GM23338 (cell line): ENCODE measurements around the gene ZNF20. TPM values are rescaled to one million over a fixed set of nuclear protein-coding genes. Genes with fewer than 3 reads are reported as not detected.

ENCODE experiments used
- ATAC-seq: fragments of 200-7000 bp; cut with Tn5 transposase; 3 replicates; pipeline ENCODE4 v1.9.1; 2020
- DNase-seq: peaks from one replicate; pipeline ENCODE4 v3.0.0-alpha.2; 2015; ENCODE audit warnings: low spot score
- H2AFZ ChIP-seq: fragments of 200-600 bp; sonication (generic); 2 replicates; pipeline ENCODE4 v1.8.0; 2016; ENCODE audit warnings: antibody characterized with exemption, mild to moderate bottlenecking, moderate library complexity
- H3F3A ChIP-seq: fragments of 200-600 bp; sonication (generic); replicated peaks from 2 replicates; pipeline ENCODE4 v1.8.0; 2017; ENCODE audit warnings: antibody characterized with exemption, mixed run types, low read depth
- H3K27ac ChIP-seq: fragments of 200-600 bp; sonication (generic); 2 replicates; pipeline ENCODE4 v1.6.1; 2016; ENCODE audit warnings: low read depth
- H3K27me3 ChIP-seq: fragments of 200-600 bp; sonication (generic); 2 replicates; pipeline ENCODE4 v1.8.0; 2016; ENCODE audit warnings: mild to moderate bottlenecking, mixed run types, moderate library complexity; ENCODE audit not compliant: insufficient read depth
- H3K36me3 ChIP-seq: fragments of 200-600 bp; sonication (generic); 2 replicates; pipeline ENCODE4 v1.8.0; 2016; ENCODE audit warnings: mild to moderate bottlenecking; ENCODE audit not compliant: insufficient read depth
- H3K4me1 ChIP-seq: fragments of 200-600 bp; sonication (generic); 2 replicates; pipeline ENCODE4 v1.8.0; 2016; ENCODE audit warnings: mild to moderate bottlenecking, moderate library complexity; ENCODE audit not compliant: insufficient read depth
- H3K4me2 ChIP-seq: fragments of 200-600 bp; sonication (generic); 2 replicates; pipeline ENCODE4 v1.7.1; 2017; ENCODE audit warnings: mixed run types
- H3K4me3 ChIP-seq: fragments of 200-600 bp; sonication (generic); 2 replicates; pipeline ENCODE4 v1.6.1; 2016; ENCODE audit warnings: mixed run types
- H3K79me2 ChIP-seq: fragments of 200-600 bp; sonication (generic); replicated peaks from 2 replicates; pipeline ENCODE4 v1.8.0; 2017; ENCODE audit warnings: mild to moderate bottlenecking; ENCODE audit not compliant: insufficient read depth
- H3K9me2 ChIP-seq: fragments of 200-600 bp; sonication (generic); 2 replicates; pipeline ENCODE4 v1.8.0; 2017; ENCODE audit not compliant: insufficient read depth
- H4K20me1 ChIP-seq: fragments of 200-600 bp; sonication (generic); replicated peaks from 2 replicates; pipeline ENCODE4 v1.8.0; 2017; ENCODE audit warnings: mild to moderate bottlenecking; ENCODE audit not compliant: insufficient read depth
- H3K27ac Mint-ChIP-seq: 2 replicates; pipeline ENCODE4 v1.8.0; 2020; ENCODE audit warnings: inconsistent platforms, mild to moderate bottlenecking, moderate library complexity, mixed read lengths
- H3K27me3 Mint-ChIP-seq: 3 replicates; pipeline ENCODE4 v1.8.0; 2022; ENCODE audit warnings: low read depth, mild to moderate bottlenecking, moderate library complexity, mixed read lengths, inconsistent platforms; ENCODE audit not compliant: insufficient read depth, poor library complexity
- H3K36me3 Mint-ChIP-seq: 3 replicates; pipeline ENCODE4 v1.8.0; 2021; ENCODE audit warnings: low read depth, mild to moderate bottlenecking, inconsistent platforms, moderate library complexity, mixed read lengths
- H3K4me1 Mint-ChIP-seq: 3 replicates; pipeline ENCODE4 v1.8.0; 2020; ENCODE audit warnings: mild to moderate bottlenecking, inconsistent platforms, mixed read lengths
- H3K4me3 Mint-ChIP-seq: 3 replicates; pipeline ENCODE4 v1.8.0; 2021; ENCODE audit warnings: moderate library complexity, mild to moderate bottlenecking, inconsistent platforms, mixed read lengths
- H3K9me3 Mint-ChIP-seq: 3 replicates; pipeline ENCODE4 v1.8.0; 2020; ENCODE audit warnings: moderate library complexity, mild to moderate bottlenecking, inconsistent platforms, mixed read lengths
- CREB1 ChIP-seq: fragments of 250-450 bp; sonication (Bioruptor Pico); IDR thresholded peaks from 2 replicates; pipeline ENCODE4 v1.5.0; 2020; ENCODE audit warnings: low read depth, mild to moderate bottlenecking, moderate library complexity
- EZH2phosphoT487 ChIP-seq: fragments of 200-600 bp; sonication (generic); IDR thresholded peaks from one replicate; pipeline ENCODE4 v1.8.1; 2018; ENCODE audit warnings: antibody characterized with exemption; ENCODE audit not compliant: unreplicated experiment
- NANOG ChIP-seq: IDR thresholded peaks from 2 replicates; pipeline ENCODE4 v1.6.1; 2016; ENCODE audit warnings: antibody characterized with exemption, borderline replicate concordance
- POLR2AphosphoS5 ChIP-seq: IDR thresholded peaks from 2 replicates; pipeline ENCODE4 v1.6.1; 2016; ENCODE audit warnings: antibody characterized with exemption, low read depth
- STAT1 ChIP-seq: IDR thresholded peaks from one replicate; pipeline ENCODE4 v1.6.1; 2016; ENCODE audit warnings: antibody characterized with exemption; ENCODE audit not compliant: unreplicated experiment
- ZNF114 ChIP-seq: fragments of 250-450 bp; sonication (Bioruptor Pico); IDR thresholded peaks from 2 replicates; pipeline ENCODE4 v1.5.0; 2020; ENCODE audit warnings: mild to moderate bottlenecking, moderate library complexity
- ZNF331 ChIP-seq: fragments of 250-450 bp; sonication (Bioruptor Pico); IDR thresholded peaks from 2 replicates; pipeline ENCODE4 v1.5.0; 2020; ENCODE audit warnings: low read depth, mild to moderate bottlenecking, moderate library complexity
- polyA plus RNA-seq: library from polyadenylated mRNA; unstranded; fragments of >200 nt; fragmentation: Nextera tagmentation; extraction: Ambion mirVana; gene quantifications from 2 replicates; pipeline ENCODE4 v1.2.1, GENCODE V29; 2016
- total RNA-seq: library from RNA; depleted of rRNA; stranded (reverse); fragments of >200 nt; shearing (Covaris generic); gene quantifications from 2 replicates; pipeline ENCODE4 v1.2.3, GENCODE V29; 2014
- TF ChIP-seq, protein P1 (sequence below): IDR thresholded peaks from one replicate; pipeline ENCODE4 v1.6.1; 2018; ENCODE audit warnings: antibody characterized with exemption; ENCODE audit not compliant: unreplicated experiment
- TF ChIP-seq, protein P2 (sequence below), 2 experiments: fragments of 200-600 bp in 1 of 2; sonication (generic) in 1 of 2; conservative IDR thresholded peaks; 2 replicates each; pipeline versions ENCODE4 v1.5.1 to v1.6.1; 2016 to 2017; ENCODE audit warnings: antibody characterized with exemption in 2 of 2, low read depth in 2 of 2, mild to moderate bottlenecking in 2 of 2, moderate library complexity in 1 of 2

The ZNF20 gene
- total and polyA plus RNA-seq, 2 experiments from 2014 or later: 4.1 to 7.5 TPM

DNA sequence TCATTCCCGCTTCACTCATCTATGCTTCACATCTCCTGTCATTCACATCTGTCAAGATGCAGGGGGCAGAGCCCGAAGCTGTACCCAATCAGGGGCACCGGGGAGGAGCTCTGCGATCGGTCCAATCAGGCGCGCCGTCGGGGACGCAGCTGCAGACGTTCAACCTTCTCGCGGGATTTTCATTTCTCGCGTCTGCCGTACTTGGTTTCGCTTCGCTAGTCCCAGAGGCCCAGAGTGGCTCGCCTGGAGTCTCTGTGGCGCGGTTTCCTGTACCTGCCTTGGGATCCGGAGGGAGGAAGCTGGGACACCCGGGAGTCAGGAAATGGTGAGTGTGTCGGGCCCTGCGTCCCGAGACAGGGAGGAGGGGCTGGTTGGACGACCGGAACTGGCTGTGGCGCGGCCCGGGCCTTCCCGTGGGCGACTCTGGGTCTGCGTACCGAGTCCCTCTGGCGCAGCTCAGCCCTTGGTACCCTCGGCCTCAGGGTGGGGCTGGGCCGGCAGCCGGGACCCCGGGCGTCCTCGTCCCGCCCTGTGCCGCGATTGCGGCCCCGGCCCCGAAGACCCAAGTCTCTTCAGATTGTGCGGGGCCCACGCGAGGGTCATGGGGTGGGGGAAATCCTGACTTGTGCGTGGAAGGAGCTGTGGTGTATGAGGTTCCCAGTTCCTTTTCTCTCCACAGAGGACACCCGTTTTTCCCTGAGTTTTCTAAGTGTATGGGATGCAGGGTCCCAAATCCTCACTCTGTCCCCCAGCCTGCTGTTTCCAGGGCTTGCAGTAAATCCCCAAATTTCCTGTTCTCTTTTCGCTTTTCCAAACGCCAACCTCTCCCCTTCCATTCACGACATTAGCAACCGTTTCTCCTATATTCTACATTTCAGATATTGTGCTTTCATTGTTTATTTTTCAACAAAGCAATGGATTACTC lies 23.0 kb upstream of the ZNF20 start, which contains the start of gene ZNF136:
TSS of gene ZNF136 (plus strand) at position 215 of the 925 bp plus-strand sequence. CDS start at position 323, 108 bp downstream.
- Mint-ChIP-seq H3K4me1 (peaks cover 4% of the 10 kb centered on the region), H3K36me3 (no peaks in the 10 kb centered on the region; the same call in 2 of the 3 replicates), H3K4me3 (peak within 1 kb of the TSS; percentile 92), H3K27me3 (peaks cover 5% of the 10 kb centered on the region), H3K27ac (peak within 1 kb of the TSS; percentile 93), H3K9me3 (no peaks in the 10 kb centered on the region; the same call in 2 of the 3 replicates)
- peak; percentile 95 for ATAC-seq
- H3K36me3 ChIP-seq: no peaks in the 10 kb centered on the region
- peak within 1 kb of the TSS; percentile 85 for H3K4me2 ChIP-seq
- peak; percentile 99 for DNase-seq
- TF ChIP-seq, protein P1, sequence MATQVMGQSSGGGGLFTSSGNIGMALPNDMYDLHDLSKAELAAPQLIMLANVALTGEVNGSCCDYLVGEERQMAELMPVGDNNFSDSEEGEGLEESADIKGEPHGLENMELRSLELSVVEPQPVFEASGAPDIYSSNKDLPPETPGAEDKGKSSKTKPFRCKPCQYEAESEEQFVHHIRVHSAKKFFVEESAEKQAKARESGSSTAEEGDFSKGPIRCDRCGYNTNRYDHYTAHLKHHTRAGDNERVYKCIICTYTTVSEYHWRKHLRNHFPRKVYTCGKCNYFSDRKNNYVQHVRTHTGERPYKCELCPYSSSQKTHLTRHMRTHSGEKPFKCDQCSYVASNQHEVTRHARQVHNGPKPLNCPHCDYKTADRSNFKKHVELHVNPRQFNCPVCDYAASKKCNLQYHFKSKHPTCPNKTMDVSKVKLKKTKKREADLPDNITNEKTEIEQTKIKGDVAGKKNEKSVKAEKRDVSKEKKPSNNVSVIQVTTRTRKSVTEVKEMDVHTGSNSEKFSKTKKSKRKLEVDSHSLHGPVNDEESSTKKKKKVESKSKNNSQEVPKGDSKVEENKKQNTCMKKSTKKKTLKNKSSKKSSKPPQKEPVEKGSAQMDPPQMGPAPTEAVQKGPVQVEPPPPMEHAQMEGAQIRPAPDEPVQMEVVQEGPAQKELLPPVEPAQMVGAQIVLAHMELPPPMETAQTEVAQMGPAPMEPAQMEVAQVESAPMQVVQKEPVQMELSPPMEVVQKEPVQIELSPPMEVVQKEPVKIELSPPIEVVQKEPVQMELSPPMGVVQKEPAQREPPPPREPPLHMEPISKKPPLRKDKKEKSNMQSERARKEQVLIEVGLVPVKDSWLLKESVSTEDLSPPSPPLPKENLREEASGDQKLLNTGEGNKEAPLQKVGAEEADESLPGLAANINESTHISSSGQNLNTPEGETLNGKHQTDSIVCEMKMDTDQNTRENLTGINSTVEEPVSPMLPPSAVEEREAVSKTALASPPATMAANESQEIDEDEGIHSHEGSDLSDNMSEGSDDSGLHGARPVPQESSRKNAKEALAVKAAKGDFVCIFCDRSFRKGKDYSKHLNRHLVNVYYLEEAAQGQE: no peak
- TF ChIP-seq NANOG (no peak), EZH2phosphoT487 (no peak), ZNF114 (no peak), ZNF331 (CRISPR knock-in tag) (no peak), POLR2AphosphoS5 (peak; percentile 79), STAT1 (no peak)
- TF ChIP-seq, protein P2, sequence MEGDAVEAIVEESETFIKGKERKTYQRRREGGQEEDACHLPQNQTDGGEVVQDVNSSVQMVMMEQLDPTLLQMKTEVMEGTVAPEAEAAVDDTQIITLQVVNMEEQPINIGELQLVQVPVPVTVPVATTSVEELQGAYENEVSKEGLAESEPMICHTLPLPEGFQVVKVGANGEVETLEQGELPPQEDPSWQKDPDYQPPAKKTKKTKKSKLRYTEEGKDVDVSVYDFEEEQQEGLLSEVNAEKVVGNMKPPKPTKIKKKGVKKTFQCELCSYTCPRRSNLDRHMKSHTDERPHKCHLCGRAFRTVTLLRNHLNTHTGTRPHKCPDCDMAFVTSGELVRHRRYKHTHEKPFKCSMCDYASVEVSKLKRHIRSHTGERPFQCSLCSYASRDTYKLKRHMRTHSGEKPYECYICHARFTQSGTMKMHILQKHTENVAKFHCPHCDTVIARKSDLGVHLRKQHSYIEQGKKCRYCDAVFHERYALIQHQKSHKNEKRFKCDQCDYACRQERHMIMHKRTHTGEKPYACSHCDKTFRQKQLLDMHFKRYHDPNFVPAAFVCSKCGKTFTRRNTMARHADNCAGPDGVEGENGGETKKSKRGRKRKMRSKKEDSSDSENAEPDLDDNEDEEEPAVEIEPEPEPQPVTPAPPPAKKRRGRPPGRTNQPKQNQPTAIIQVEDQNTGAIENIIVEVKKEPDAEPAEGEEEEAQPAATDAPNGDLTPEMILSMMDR (conservative IDR thresholded peaks at IDR 0.05; ENCODE audit: low read depth in 2 of 2): no peak
- H4K20me1 ChIP-seq: no peaks in the 10 kb centered on the region; the same call in 1 of the 2 replicates
- H3K27me3 ChIP-seq: no peaks in the 10 kb centered on the region
- no peaks in the 10 kb centered on the region for H3F3A ChIP-seq
- peak within 1 kb of the TSS; percentile 90 for H2AFZ ChIP-seq
- peaks cover 9% of the 10 kb centered on the region; the same call in 1 of the 2 replicates for H3K4me1 ChIP-seq
- peak within 1 kb of the TSS; percentile 81 for H3K4me3 ChIP-seq
- peak within 1 kb of the TSS; percentile 85 for H3K27ac ChIP-seq
- peaks cover 46% of the 10 kb centered on the region for H3K79me2 ChIP-seq
- H3K9me2 ChIP-seq: no peaks in the 10 kb centered on the region; the same call in 1 of the 2 replicates

DNA sequence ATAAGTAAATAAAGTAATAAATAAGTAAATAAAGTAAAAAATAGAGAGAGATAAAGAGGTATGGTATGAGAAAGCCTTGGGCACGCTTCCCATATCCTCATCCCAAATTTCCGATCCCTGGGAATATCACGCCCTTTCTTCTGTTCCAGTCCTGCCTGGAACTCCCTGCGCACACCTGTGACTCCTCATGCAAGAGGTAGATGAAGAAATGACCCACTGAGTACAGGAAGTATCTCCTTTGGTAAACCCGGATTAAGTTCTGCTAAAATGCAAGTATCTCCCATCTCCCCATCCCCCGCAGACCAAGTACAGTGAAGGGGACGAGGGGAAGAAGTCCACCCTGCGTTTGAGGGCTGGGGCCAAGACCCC lies 22.3 kb upstream of the ZNF20 start:
- Histone ChIP-seq H3K4me2 (peak overlapping the region; percentile 17; the same call in 1 of the 2 replicates), H3K27ac (no peak overlapping the region), H3K36me3 (no peaks in the 10 kb centered on the region), H3K4me3 (peak overlapping the region; percentile 81), H3K27me3 (no peaks in the 10 kb centered on the region), H4K20me1 (no peaks in the 10 kb centered on the region), H3K9me2 (no peaks in the 10 kb centered on the region; the same call in 1 of the 2 replicates), H3K79me2 (peaks cover 41% of the 10 kb centered on the region), H2AFZ (no peak overlapping the region), H3F3A (no peaks in the 10 kb centered on the region), H3K4me1 (peaks cover 9% of the 10 kb centered on the region; the same call in 1 of the 2 replicates)
- Mint-ChIP-seq H3K9me3 (no peaks in the 10 kb centered on the region; the same call in 2 of the 3 replicates), H3K4me3 (peak overlapping the region; percentile 92), H3K4me1 (peaks cover 4% of the 10 kb centered on the region), H3K27ac (no peak overlapping the region), H3K36me3 (no peaks in the 10 kb centered on the region; the same call in 2 of the 3 replicates), H3K27me3 (peaks cover 5% of the 10 kb centered on the region)
- DNase-seq (no peak), ATAC-seq (no peak)
- no peak for TF ChIP-seq EZH2phosphoT487
- no peak for TF ChIP-seq CREB1 (CRISPR knock-in tag)
- no peak for TF ChIP-seq ZNF114
- no peak for TF ChIP-seq NANOG
- no peak for TF ChIP-seq STAT1
